SK-N-SH (cell line): ENCODE results near the gene ASB18. TPM values are rescaled to one million over a fixed set of nuclear protein-coding genes. Genes with fewer than 3 reads are reported as not detected.

Experiments used
- CTCF ChIA-PET: fragments of 300-600, 350-600 bp; formaldehyde crosslinking; extraction: SDS; loops from one replicate; lab custom pipeline; 2021; lab: Yijun Ruan, JAX
- POLR2A ChIA-PET: fragments of 350-600 bp; sonication (Branson Sonifier 250); formaldehyde crosslinking; extraction: SDS; loops from one replicate; lab custom pipeline; 2020; ENCODE audit warnings: antibody characterized with exemption, inconsistent platforms; lab: Yijun Ruan, JAX
- DNase-seq: peaks from one replicate; pipeline ENCODE4 v3.0.0; 2012
- H2AFZ ChIP-seq: fragments of 200-600 bp; sonication (generic); 2 replicates; pipeline ENCODE4 v1.8.1; 2016; ENCODE audit warnings: antibody characterized with exemption, mild to moderate bottlenecking, low read depth
- H3F3A ChIP-seq: fragments of 200-600 bp; sonication (generic); replicated peaks from 2 replicates; pipeline ENCODE3; 2016; ENCODE audit warnings: antibody characterized with exemption, mild to moderate bottlenecking; ENCODE audit not compliant: insufficient read depth
- H3K27ac ChIP-seq, 2 experiments: fragments of 200-500 bp in 1 of 2; fragments of 200-600 bp in 1 of 2; sonication (Bioruptor generic) in 1 of 2; sonication (generic), shearing (Covaris generic) in 1 of 2; 2 replicates each; pipeline versions ENCODE4 v1.5.1 to v1.6.1; 2014 to 2016; ENCODE audit warnings: low read depth in 2 of 2, inconsistent platforms in 1 of 2, low read length in 1 of 2, mild to moderate bottlenecking in 1 of 2, mixed read lengths in 1 of 2
- H3K27me3 ChIP-seq: fragments of 200-600 bp; sonication (generic), shearing (Covaris generic); 2 replicates; pipeline ENCODE4 v1.6.1; 2016; ENCODE audit warnings: mixed run types; ENCODE audit not compliant: insufficient read depth
- H3K36me3 ChIP-seq, 2 experiments: fragments of 200-500 bp in 1 of 2; fragments of 200-600 bp in 1 of 2; sonication (Bioruptor generic) in 1 of 2; sonication (generic) in 1 of 2; replicated peaks in 1 of 2; 2 replicates each; pipeline versions ENCODE3 to v1.5.1; 2014 to 2016; ENCODE audit warnings: low read length in 1 of 2, mild to moderate bottlenecking in 1 of 2; ENCODE audit not compliant: insufficient read depth in 2 of 2, control insufficient read depth in 1 of 2
- H3K4me1 ChIP-seq, 2 experiments: fragments of 200-500 bp in 1 of 2; fragments of 200-600 bp in 1 of 2; sonication (Bioruptor generic) in 1 of 2; sonication (generic), shearing (Covaris generic) in 1 of 2; 2 replicates each; pipeline versions ENCODE4 v1.5.1 to v1.6.1; 2014 to 2016; ENCODE audit warnings: low read depth in 1 of 2, low read length in 1 of 2, mixed run types in 1 of 2; ENCODE audit not compliant: insufficient read depth in 2 of 2, control insufficient read depth in 1 of 2
- H3K4me2 ChIP-seq: fragments of 200-600 bp; sonication (generic), shearing (Covaris generic); 2 replicates; pipeline ENCODE4 v1.6.1; 2017; ENCODE audit warnings: mixed run types
- H3K4me3 ChIP-seq, 2 experiments: fragments of 200-500 bp in 1 of 2; fragments of 200-600 bp in 1 of 2; sonication (Bioruptor generic) in 1 of 2; sonication (generic), shearing (Covaris generic) in 1 of 2; 2 replicates each; pipeline versions ENCODE4 v1.5.1 to v1.8.1; 2014 to 2016; ENCODE audit warnings: low read depth in 2 of 2, inconsistent platforms in 1 of 2, low read length in 1 of 2, mild to moderate bottlenecking in 1 of 2, mixed read lengths in 1 of 2, moderate library complexity in 1 of 2
- H3K79me2 ChIP-seq: fragments of 200-600 bp; sonication (generic); 2 replicates; pipeline ENCODE4 v1.8.1; 2017; ENCODE audit warnings: mild to moderate bottlenecking; ENCODE audit not compliant: insufficient read depth
- H3K9ac ChIP-seq: fragments of 200-600 bp; sonication (generic); 2 replicates; pipeline ENCODE4 v1.6.1; 2017; ENCODE audit warnings: mixed run types
- H3K9me2 ChIP-seq: fragments of 200-600 bp; sonication (generic); 2 replicates; pipeline ENCODE4 v1.6.1; 2017; ENCODE audit warnings: mixed run types
- H3K9me3 ChIP-seq: fragments of 200-600 bp; sonication (generic); 2 replicates; pipeline ENCODE4 v1.6.1; 2017; ENCODE audit warnings: mixed run types, mild to moderate bottlenecking, moderate library complexity
- H4K20me1 ChIP-seq: fragments of 200-600 bp; sonication (generic); 2 replicates; pipeline ENCODE4 v1.6.1; 2017; ENCODE audit warnings: mild to moderate bottlenecking, mixed run types; ENCODE audit not compliant: insufficient read depth
- CHD2 ChIP-seq: fragments of 150-350 bp; IDR thresholded peaks from 2 replicates; pipeline ENCODE4 v1.6.1; 2018; ENCODE audit warnings: low read length; ENCODE audit not compliant: partially characterized antibody
- CTCF ChIP-seq: fragments of 200-600 bp; sonication (generic); IDR thresholded peaks from 2 replicates; pipeline ENCODE4 v1.6.1; 2017; ENCODE audit warnings: antibody characterized with exemption, mild to moderate bottlenecking, moderate library complexity
- ELF1 ChIP-seq: IDR thresholded peaks from 2 replicates; pipeline ENCODE4 v1.4.0; 2012
- EP300 ChIP-seq, 2 experiments: IDR thresholded peaks; 2 replicates each; pipeline versions ENCODE4 v1.4.0 to v1.6.1; 2012; ENCODE audit warnings: borderline replicate concordance in 1 of 2, low read depth in 1 of 2, low read length in 1 of 2
- FOXJ3 ChIP-seq: sonication (generic); formaldehyde crosslinking; IDR thresholded peaks from 2 replicates; pipeline ENCODE4 v1.5.1; 2020; ENCODE audit warnings: mild to moderate bottlenecking, missing genetic modification reagents
- GABPA ChIP-seq: IDR thresholded peaks from 2 replicates; pipeline ENCODE4 v1.4.0; 2012; ENCODE audit warnings: low read depth, mild to moderate bottlenecking
- GATA2 ChIP-seq: sonication (generic); formaldehyde crosslinking; IDR thresholded peaks from 2 replicates; pipeline ENCODE4 v1.5.0; 2020; ENCODE audit warnings: mild to moderate bottlenecking, missing genetic modification reagents
- JUND ChIP-seq: IDR thresholded peaks from 2 replicates; pipeline ENCODE4 v1.4.0; 2012
- MAX ChIP-seq: IDR thresholded peaks from 2 replicates; pipeline ENCODE4 v1.4.0; 2012; ENCODE audit warnings: low read depth
- PBX3 ChIP-seq: IDR thresholded peaks from 2 replicates; pipeline ENCODE4; 2012
- REST ChIP-seq: IDR thresholded peaks from 2 replicates; pipeline ENCODE4 v1.6.1; 2012; ENCODE audit warnings: mild to moderate bottlenecking, low read depth, low read length, moderate library complexity
- RXRA ChIP-seq: IDR thresholded peaks from 2 replicates; pipeline ENCODE4 v1.4.0; 2012; ENCODE audit warnings: low read depth, mild to moderate bottlenecking, borderline replicate concordance
- TEAD4 ChIP-seq: IDR thresholded peaks from 2 replicates; pipeline ENCODE4 v1.4.0; 2012; ENCODE audit warnings: mild to moderate bottlenecking, borderline replicate concordance; ENCODE audit not compliant: insufficient read depth
- USF1 ChIP-seq: IDR thresholded peaks from 2 replicates; pipeline ENCODE4 v1.4.0; 2012; ENCODE audit warnings: low read depth, borderline replicate concordance
- USF2 ChIP-seq: fragments of 150-350 bp; IDR thresholded peaks from 2 replicates; pipeline ENCODE4 v1.6.1; 2017; ENCODE audit warnings: antibody characterized with exemption, low read length, low read depth, borderline replicate concordance
- ZBTB33 ChIP-seq: IDR thresholded peaks from 2 replicates; pipeline ENCODE4 v1.4.0; 2012; ENCODE audit warnings: low read depth, borderline replicate concordance
- WGBS: methylation state at CpG from one replicate; pipeline ENCODE4 v1.1.6; 2017; ENCODE audit warnings: low lambda C conversion rate; 5-methylcytosine and 5-hydroxymethylcytosine counted together
- polyA plus RNA-seq, 3 experiments: library from polyadenylated mRNA; depleted of rRNA; stranded (reverse); fragments of >200 nt; gene quantifications; 2 replicates each; pipeline ENCODE4 v1.2.3, GENCODE V29; 2012

ASB18 gene
- polyA plus RNA-seq, 1 of the 3 experiments (the other 2 are of a cell fraction), result not detected

GRCh38 chr2:236302555-236302954 lies 38.3 kb upstream of the ASB18 start:
- Histone ChIP-seq H4K20me1 (no peaks in the 10 kb centered on the region), H3K4me2 (no peak overlapping the region), H3K27ac (no peak overlapping the region), H3F3A (no peaks in the 10 kb centered on the region), H3K9me3 (no peaks in the 10 kb centered on the region), H3K27me3 (no peaks in the 10 kb centered on the region), H3K9ac (no peak overlapping the region), H3K79me2 (no peaks in the 10 kb centered on the region), H3K9me2 (no peaks in the 10 kb centered on the region), H2AFZ (no peak overlapping the region), H3K36me3 (no peaks in the 10 kb centered on the region)
- CTCF ChIA-PET, result no interaction called here
- TF ChIP-seq JUND, result no peak
- TF ChIP-seq TEAD4, result no peak
- TF ChIP-seq GABPA, result no peak
- no peak for TF ChIP-seq EP300 (IDR thresholded peaks at IDR 0.05; ENCODE audit: borderline replicate concordance in 1 of 2, low read depth in 1 of 2, low read length in 1 of 2)
- TF ChIP-seq, all 33 proteins: peak for 0
- POLR2A ChIA-PET, result no interaction called here
- no peak overlapping the region for H3K4me3 ChIP-seq
- H3K4me1 ChIP-seq, result no peaks in the 10 kb centered on the region
- 51% methylated on average over 6 of the region's 6 CpGs for WGBS
- no peak for DNase-seq

GRCh38 chr2:236298924-236299475 lies 34.8 kb upstream of the ASB18 start:
- Histone ChIP-seq H3F3A (no peaks in the 10 kb centered on the region), H3K4me1 (no peaks in the 10 kb centered on the region), H2AFZ (no peak overlapping the region), H3K27ac (no peak overlapping the region), H3K27me3 (no peaks in the 10 kb centered on the region), H3K9me3 (no peaks in the 10 kb centered on the region), H3K4me3 (no peak overlapping the region), H3K36me3 (no peaks in the 10 kb centered on the region), H3K79me2 (no peaks in the 10 kb centered on the region), H3K9me2 (no peaks in the 10 kb centered on the region), H4K20me1 (no peaks in the 10 kb centered on the region), H3K4me2 (no peak overlapping the region), H3K9ac (no peak overlapping the region)
- no peak for DNase-seq
- POLR2A ChIA-PET, result no interaction called here
- WGBS, result 44% methylated on average over 7 of the region's 11 CpGs
- CTCF ChIA-PET, result no interaction called here
- no peak for TF ChIP-seq MAX
- TF ChIP-seq USF1, result no peak
- no peak for TF ChIP-seq REST
- TF ChIP-seq JUND, result no peak
- no peak for TF ChIP-seq USF2
- no peak for TF ChIP-seq GABPA
- no peak for TF ChIP-seq TEAD4
- TF ChIP-seq RXRA, result no peak
- no peak for TF ChIP-seq GATA2
- no peak for TF ChIP-seq PBX3
- TF ChIP-seq ZBTB33, result no peak
- TF ChIP-seq FOXJ3 (CRISPR knock-in tag), result no peak
- TF ChIP-seq ELF1, result no peak
- no peak for TF ChIP-seq CTCF
- no peak for TF ChIP-seq CHD2
